ENCODE results near the gene PRPS1. TPM values are rescaled to one million over a fixed set of nuclear protein-coding genes. Genes with fewer than 3 reads are reported as not detected.
"Not testable (repeated sequence)": the region's sequence is repeated elsewhere in the genome, so short reads cannot be mapped to it uniquely, and the experiment has no call there.

The PRPS1 gene
- polyA plus RNA-seq, 6 donors from 2014 or later = 49.4 to 74.9 (median 53.8) TPM

- DNase-seq = no peak
- no peaks in the 10 kb centered on the region for H3K9me3 Mint-ChIP-seq
- no peak overlapping the region for H3K4me3 Mint-ChIP-seq
- peaks cover 8 to 13% (median 12%) of the 10 kb centered on the region in 3 donors for H3K4me1 Mint-ChIP-seq
- no peak overlapping the region for H3K27ac Mint-ChIP-seq
- peaks cover 0 to 9% (median 0%) of the 10 kb centered on the region in 3 donors for H3K27me3 Mint-ChIP-seq
- H3K36me3 Mint-ChIP-seq = no peaks in the 10 kb centered on the region
- no peak for ATAC-seq (ENCODE audit: low read depth in 2 of 2)
Observed at GRCh38 chrX:107654566-107654871, 26.2 kb downstream of the PRPS1 start.

DNA sequence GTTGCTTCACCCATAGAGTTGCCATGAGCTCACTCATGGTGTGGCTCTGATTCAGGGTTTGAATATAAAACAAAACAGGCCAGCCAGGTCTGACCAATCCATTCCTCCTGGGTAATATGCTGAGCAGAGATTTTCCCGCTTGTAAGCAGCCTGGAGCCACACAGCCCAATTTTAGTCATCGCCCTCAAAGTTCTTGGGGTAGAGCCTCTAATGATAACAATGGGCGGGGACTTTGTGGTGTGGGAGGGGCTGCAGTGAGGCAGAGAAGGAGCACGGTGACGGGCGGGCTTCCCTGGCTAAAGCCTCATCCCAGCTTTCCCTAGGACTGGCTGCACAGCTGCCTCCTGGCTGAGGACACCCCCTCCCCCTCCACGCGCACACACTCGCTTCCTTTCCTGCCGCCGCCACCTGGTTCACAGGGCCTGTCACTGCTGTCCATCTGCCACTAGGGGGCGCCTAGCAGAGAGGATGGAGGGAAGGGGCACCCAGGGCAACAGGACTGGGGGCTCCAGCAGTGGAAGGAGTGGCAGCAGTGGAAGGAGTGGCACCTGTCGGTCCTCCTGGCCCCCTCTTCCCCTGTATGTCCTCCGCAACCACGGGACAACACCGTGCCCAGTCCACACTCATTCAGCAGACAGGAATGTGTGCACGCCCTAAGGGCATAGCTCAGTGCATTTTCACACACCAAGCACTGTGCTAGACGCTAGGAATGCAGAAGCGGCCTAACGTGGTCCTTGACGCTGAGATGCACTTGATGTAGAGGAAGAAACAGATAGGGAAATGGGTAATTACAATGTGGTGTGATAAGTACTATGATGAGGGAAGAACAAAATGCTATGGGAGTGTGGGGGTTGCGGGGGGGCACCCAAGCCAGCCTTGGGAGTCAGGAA lies 26.8 kb downstream of the PRPS1 start:
- Mint-ChIP-seq H3K27me3 (peaks cover 0 to 9% (median 0%) of the 10 kb centered on the region in 3 donors), H3K9me3 (no peaks in the 10 kb centered on the region), H3K4me3 (peak overlapping the region in 3 of 8 donors; percentile 17 to 20 (median 18)), H3K36me3 (no peaks in the 10 kb centered on the region), H3K4me1 (peaks cover 8 to 13% (median 12%) of the 10 kb centered on the region in 3 donors), H3K27ac (peak overlapping the region in 5 of 6 donors; percentile 15 to 55 (median 26))
- DNase-seq = peak; percentile 58
- ATAC-seq (ENCODE audit: low read depth in 2 of 2) = peak; percentile 90

GRCh38 chrX:107656978-107657377 lies 28.7 kb downstream of the PRPS1 start:
- H3K36me3 Mint-ChIP-seq = no peaks in the 10 kb centered on the region
- no peak overlapping the region for H3K4me3 Mint-ChIP-seq
- H3K4me1 Mint-ChIP-seq = peaks cover 8 to 12% (median 8%) of the 10 kb centered on the region in 3 donors
- H3K27ac Mint-ChIP-seq = no peak overlapping the region
- no peaks in the 10 kb centered on the region for H3K9me3 Mint-ChIP-seq
- ATAC-seq (ENCODE audit: low read depth in 2 of 2) = no peak
- DNase-seq = no peak
- peaks cover 0 to 9% (median 0%) of the 10 kb centered on the region in 3 donors for H3K27me3 Mint-ChIP-seq

DNA sequence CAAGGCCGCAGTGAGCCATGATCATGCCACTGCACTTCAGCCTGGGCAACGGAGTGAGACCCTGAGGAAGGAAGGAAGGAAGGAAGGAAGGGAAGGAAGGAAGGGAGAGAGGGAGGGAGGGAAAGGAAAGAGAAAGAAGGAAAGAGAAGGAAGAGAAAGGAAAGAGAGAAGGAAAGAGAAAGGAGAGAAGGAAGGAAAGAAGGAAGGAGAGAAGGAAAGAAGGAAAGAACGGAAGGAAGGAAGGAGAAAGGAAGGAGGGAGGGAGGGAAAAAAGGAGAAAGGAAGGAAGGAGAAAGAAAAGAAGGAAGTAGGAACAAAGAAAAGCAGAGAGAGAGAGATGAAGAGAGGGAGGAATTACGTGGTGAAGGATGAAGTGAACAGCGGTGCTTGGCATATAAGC lies 30.4 kb downstream of the PRPS1 start:
- H3K27me3 Mint-ChIP-seq = peaks cover 0 to 9% (median 0%) of the 10 kb centered on the region in 3 donors
- peak overlapping the region in 1 of 6 donors; percentile 47 for H3K27ac Mint-ChIP-seq
- no peak overlapping the region for H3K4me3 Mint-ChIP-seq
- peaks cover 7 to 12% (median 10%) of the 10 kb centered on the region in 3 donors for H3K4me1 Mint-ChIP-seq
- no peaks in the 10 kb centered on the region for H3K36me3 Mint-ChIP-seq
- ATAC-seq (ENCODE audit: low read depth in 2 of 2) = no peak
- no peak for DNase-seq
- peaks cover 0 to 1% (median 0%) of the 10 kb centered on the region in 7 donors for H3K9me3 Mint-ChIP-seq

DNA sequence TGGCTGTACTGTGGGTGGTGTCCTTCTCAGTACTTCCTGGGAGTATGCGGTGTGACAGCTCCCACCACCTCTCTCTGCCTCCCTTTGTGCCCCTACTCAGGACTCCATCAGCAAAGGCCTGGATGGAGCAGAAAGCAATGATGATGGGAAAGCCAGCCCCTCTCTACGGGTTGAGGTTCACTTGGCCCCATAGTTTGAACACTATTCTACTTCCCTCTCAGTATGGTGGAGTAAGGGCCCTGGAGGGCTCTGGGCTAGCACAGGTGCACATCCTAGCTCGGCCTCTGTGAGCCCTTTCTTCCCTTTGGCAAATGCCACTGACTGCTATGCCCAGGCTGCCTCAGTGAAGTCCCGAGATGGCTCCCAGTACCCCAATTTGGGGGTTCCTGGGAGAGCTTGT lies 31.0 kb downstream of the PRPS1 start:
- Mint-ChIP-seq H3K4me3 (no peak overlapping the region), H3K9me3 (peaks cover 0 to 1% (median 0%) of the 10 kb centered on the region in 7 donors), H3K27ac (no peak overlapping the region), H3K4me1 (peaks cover 7 to 12% (median 10%) of the 10 kb centered on the region in 3 donors), H3K36me3 (no peaks in the 10 kb centered on the region), H3K27me3 (peaks cover 0 to 9% (median 0%) of the 10 kb centered on the region in 3 donors)
- no peak for DNase-seq
- ATAC-seq (ENCODE audit: low read depth in 2 of 2) = no peak

DNA sequence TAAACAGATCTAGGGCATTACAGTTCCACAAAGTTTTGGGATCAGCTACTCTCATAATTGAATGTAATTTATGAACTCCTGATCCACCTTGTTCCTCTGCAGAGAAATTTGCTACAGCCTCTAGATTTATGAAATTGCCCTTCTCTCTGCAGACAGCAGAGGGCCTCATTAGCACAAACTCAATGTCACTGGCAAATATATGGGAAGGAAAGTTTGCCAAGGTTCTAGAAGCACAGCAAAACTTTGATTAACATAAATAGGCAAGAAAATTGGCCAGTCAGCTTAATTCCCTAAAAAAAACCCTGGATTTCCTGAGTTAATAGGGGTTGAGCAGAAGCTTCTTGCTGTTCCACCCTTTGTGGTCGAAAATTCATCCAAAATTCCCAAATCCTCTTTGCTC lies 31.5 kb downstream of the PRPS1 start:
- peaks cover 0 to 9% (median 0%) of the 10 kb centered on the region in 3 donors for H3K27me3 Mint-ChIP-seq
- no peaks in the 10 kb centered on the region for H3K36me3 Mint-ChIP-seq
- DNase-seq (peak; percentile 34), ATAC-seq (ENCODE audit: low read depth in 2 of 2) (peak; percentile 27 to 54)
- H3K27ac Mint-ChIP-seq = no peak overlapping the region
- H3K9me3 Mint-ChIP-seq = peaks cover 0 to 1% (median 0%) of the 10 kb centered on the region in 7 donors
- H3K4me1 Mint-ChIP-seq = peaks cover 6 to 8% (median 7%) of the 10 kb centered on the region in 3 donors
- no peak overlapping the region for H3K4me3 Mint-ChIP-seq

DNA sequence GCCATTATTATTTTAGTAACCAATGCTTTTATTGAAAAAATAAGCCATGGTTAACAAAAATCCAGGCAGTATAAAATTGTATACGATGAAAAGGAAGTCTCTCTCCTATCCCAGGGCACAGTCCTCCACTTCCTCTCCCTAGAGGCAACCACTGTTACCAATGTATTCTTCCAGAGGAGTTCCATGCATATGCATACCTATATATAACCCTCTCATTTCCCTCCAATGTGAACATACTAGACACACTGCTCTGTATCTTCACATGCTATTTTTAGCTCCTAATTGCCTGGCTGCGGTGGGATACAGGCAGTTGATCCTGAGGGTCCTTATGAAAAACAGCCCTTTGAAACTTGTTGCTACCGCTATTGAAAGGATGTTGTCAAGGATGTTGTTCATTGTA lies 33.8 kb downstream of the PRPS1 start:
- no peaks in the 10 kb centered on the region for H3K36me3 Mint-ChIP-seq
- peak overlapping the region in 3 of 6 donors; percentile 19 to 87 (median 47) for H3K27ac Mint-ChIP-seq
- H3K4me1 Mint-ChIP-seq = peaks cover 5 to 10% (median 8%) of the 10 kb centered on the region in 3 donors
- DNase-seq (no peak), ATAC-seq (ENCODE audit: low read depth in 2 of 2) (no peak)
- H3K27me3 Mint-ChIP-seq = peaks cover 0 to under 1% (median 0%) of the 10 kb centered on the region in 3 donors
- no peak overlapping the region for H3K4me3 Mint-ChIP-seq
- peaks cover 0 to 1% (median 0%) of the 10 kb centered on the region in 7 donors for H3K9me3 Mint-ChIP-seq

- Mint-ChIP-seq H3K27me3 (peaks cover 0 to 7% (median 0%) of the 10 kb centered on the region in 3 donors), H3K9me3 (peaks cover 0 to 2% (median 0%) of the 10 kb centered on the region in 7 donors), H3K27ac (peak overlapping the region in 3 of 6 donors; percentile 11 to 71 (median 52)), H3K4me1 (peaks cover 5 to 17% (median 14%) of the 10 kb centered on the region in 3 donors), H3K36me3 (no peaks in the 10 kb centered on the region), H3K4me3 (no peak overlapping the region)
- no peak for DNase-seq
- ATAC-seq (ENCODE audit: low read depth in 2 of 2) = no peak
Observed at GRCh38 chrX:107662824-107663223, 34.5 kb downstream of the PRPS1 start.

- Mint-ChIP-seq H3K4me1 (peaks cover 12 to 18% (median 18%) of the 10 kb centered on the region in 3 donors), H3K4me3 (no peak overlapping the region), H3K9me3 (peaks cover 0 to 2% (median 0%) of the 10 kb centered on the region in 7 donors), H3K36me3 (no peaks in the 10 kb centered on the region), H3K27me3 (peaks cover 0 to 8% (median 0%) of the 10 kb centered on the region in 3 donors), H3K27ac (peak overlapping the region in 2 of 6 donors; percentile 5 to 28)
- no peak for DNase-seq
- no peak for ATAC-seq (ENCODE audit: low read depth in 2 of 2)
Observed at GRCh38 chrX:107666931-107667330, 38.6 kb downstream of the PRPS1 start.

DNA sequence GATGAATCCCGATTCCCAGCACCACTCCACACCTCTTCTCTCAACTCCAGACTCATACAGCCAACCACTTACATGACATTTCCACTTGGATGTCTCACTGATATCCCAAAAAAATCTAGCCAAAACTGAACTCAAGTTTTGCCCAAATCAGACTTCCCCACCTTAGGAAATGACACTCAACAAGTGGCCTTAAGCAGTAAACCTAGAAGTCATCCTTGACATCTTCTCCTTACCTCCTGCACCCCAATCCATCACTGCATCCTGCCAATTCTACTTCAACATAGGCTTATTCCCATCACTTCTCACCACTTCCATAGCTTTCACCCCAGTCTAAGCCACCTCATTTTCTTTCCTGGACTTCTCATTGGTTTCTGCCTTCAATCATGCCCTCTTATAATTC lies 39.1 kb downstream of the PRPS1 start:
- Mint-ChIP-seq H3K4me3 (peak overlapping the region in 2 of 8 donors; percentile 6 to 21), H3K27ac (peak overlapping the region in 5 of 6 donors; percentile 5 to 30 (median 17)), H3K4me1 (peaks cover 15 to 18% (median 18%) of the 10 kb centered on the region in 3 donors), H3K9me3 (peaks cover 0 to 2% (median 0%) of the 10 kb centered on the region in 7 donors), H3K27me3 (peaks cover 0 to 8% (median 0%) of the 10 kb centered on the region in 3 donors), H3K36me3 (no peaks in the 10 kb centered on the region)
- DNase-seq (no peak), ATAC-seq (ENCODE audit: low read depth in 2 of 2) (no peak)

DNA sequence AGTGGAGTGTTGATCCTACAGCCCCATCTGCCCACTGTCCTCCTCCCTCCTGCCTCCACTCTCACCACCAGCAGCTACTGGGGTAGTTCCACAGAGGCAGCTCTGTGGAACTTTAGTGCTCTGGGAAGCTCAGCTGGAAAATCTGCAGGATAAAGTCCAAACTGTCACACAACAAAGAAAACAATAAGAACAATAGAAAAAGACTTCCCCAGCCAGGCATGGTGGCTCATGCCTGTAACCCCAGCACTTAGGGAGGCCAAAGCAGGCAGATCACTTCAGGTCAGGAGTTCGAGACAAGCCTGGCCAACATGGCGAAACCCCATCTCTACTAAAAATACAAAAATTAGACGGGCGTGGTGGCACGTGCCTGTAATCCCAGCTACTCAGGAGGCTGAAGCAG lies 40.4 kb downstream of the PRPS1 start:
- Mint-ChIP-seq H3K4me1 (peaks cover 25 to 27% (median 26%) of the 10 kb centered on the region in 3 donors), H3K27ac (peak overlapping the region in 2 of 6 donors; percentile 39 to 43), H3K4me3 (peak overlapping the region in 1 of 8 donors; percentile 69)
- H3K9me3 Mint-ChIP-seq; H3K27me3 Mint-ChIP-seq; DNase-seq; ATAC-seq (ENCODE audit: low read depth in 2 of 2); H3K36me3 Mint-ChIP-seq: not testable (repeated sequence)

GRCh38 chrX:107669261-107669660 lies 41.0 kb downstream of the PRPS1 start:
- Mint-ChIP-seq H3K9me3 (peaks cover 0 to 2% (median 0%) of the 10 kb centered on the region in 7 donors), H3K27me3 (peaks cover 0 to 8% (median 0%) of the 10 kb centered on the region in 3 donors), H3K36me3 (no peaks in the 10 kb centered on the region), H3K27ac (peak overlapping the region in 2 of 6 donors; percentile 43 to 63), H3K4me1 (peaks cover 27 to 29% (median 28%) of the 10 kb centered on the region in 3 donors), H3K4me3 (peak overlapping the region in 1 of 8 donors; percentile 69)
- DNase-seq = no peak
- ATAC-seq (ENCODE audit: low read depth in 2 of 2) = no peak

DNA sequence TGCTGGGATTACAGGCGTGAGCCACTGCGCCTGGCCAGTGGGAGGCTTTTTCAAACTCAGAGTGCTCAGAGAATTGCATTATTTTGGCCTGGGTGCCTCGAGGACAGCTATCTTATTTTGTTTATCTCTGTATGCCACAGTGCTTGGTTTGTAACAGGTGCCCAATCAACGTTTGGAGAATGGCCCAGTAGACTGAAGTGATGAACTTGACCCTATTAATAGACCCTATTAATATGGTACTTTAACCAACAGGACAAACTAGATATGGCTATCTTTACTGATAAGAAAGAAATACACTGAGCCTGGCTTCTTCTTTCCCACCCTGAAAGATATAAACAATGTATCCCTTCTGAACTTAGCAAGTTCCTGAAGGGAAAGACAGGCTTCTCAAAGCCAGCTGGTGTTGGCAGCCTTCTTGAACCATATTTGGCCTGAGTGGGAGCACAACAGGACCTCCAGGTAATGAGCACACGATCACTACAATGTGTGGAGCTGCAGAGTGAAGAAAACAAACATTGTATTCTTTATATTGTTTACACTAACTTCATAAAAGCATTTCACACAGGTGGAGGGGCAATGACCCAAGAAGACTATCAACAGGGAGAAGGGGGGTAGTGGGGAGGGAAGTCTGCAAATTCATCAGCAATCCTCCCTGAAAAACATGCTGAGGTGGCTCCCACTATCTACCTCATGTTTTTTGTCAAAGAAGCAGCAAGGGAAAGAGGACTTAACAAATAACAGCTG lies 41.7 kb downstream of the PRPS1 start:
- H3K27me3 Mint-ChIP-seq = peaks cover 0 to 13% (median 0%) of the 10 kb centered on the region in 3 donors
- DNase-seq = no peak
- H3K4me1 Mint-ChIP-seq = peaks cover 35 to 37% (median 36%) of the 10 kb centered on the region in 3 donors
- H3K9me3 Mint-ChIP-seq = peaks cover 0 to 2% (median 0%) of the 10 kb centered on the region in 7 donors
- H3K4me3 Mint-ChIP-seq = peak overlapping the region in 1 of 8 donors; percentile 42
- H3K27ac Mint-ChIP-seq = peak overlapping the region in 4 of 6 donors; percentile 43 to 76 (median 70)
- H3K36me3 Mint-ChIP-seq = peaks cover 0 to 5% of the 10 kb centered on the region in 2 donors
- no peak for ATAC-seq (ENCODE audit: low read depth in 2 of 2)

Data from naive B cell (primary cell).